K562 (cell line): ENCODE results near the gene TNFAIP8L1. TPM values are rescaled to one million over a fixed set of nuclear protein-coding genes. Genes with fewer than 3 reads are reported as not detected.

Source experiments
- ATAC-seq: fragments of 200-7000 bp; cut with Tn5 transposase; 3 replicates; pipeline ENCODE4 v1.9.1; 2020; ENCODE audit warnings: moderate library complexity
- BruUV-seq: library from RNA; stranded (reverse); fragments of 400-500 nt; replicated peaks from 2 replicates; lab custom pipeline; 2021; lab: Mats Ljungman, UMichigan
- CTCF ChIA-PET: fragments of 300-600 bp; formaldehyde crosslinking; extraction: SDS; loops from one replicate; lab custom pipeline; 2021; ENCODE audit warnings: low intra/inter-chr PET ratio; lab: Yijun Ruan, JAX
- POLR2A ChIA-PET: fragments of 300-600, 350-650 bp; sonication (Branson Sonifier 250); formaldehyde crosslinking; extraction: SDS; loops from one replicate; lab custom pipeline; 2021; ENCODE audit warnings: antibody characterized with exemption, inconsistent platforms; lab: Yijun Ruan, JAX
- DNase-seq, 4 experiments: peaks; one replicate each; pipeline versions ENCODE4 v3.0.0 to v3.0.0-alpha.2; 2011 to 2018; ENCODE audit warnings: low spot score in 3 of 4, mixed read lengths in 3 of 4; ENCODE audit errors: extremely low read depth in 1 of 4
- FAIRE-seq: peaks from 2 replicates; lab custom pipeline; 2011; peaks lifted over from hg19 to GRCh38; lab: Jason Lieb, UNC
- H2AFZ ChIP-seq: 2 replicates; pipeline ENCODE4 v1.6.0; 2011; ENCODE audit warnings: low read depth, low read length, control low read depth, inconsistent platforms
- H3K27ac ChIP-seq: fragments of 200-600 bp; 3 replicates; pipeline ENCODE4 v1.8.0; 2011; ENCODE audit warnings: low read depth, mild to moderate bottlenecking, control low read depth, inconsistent platforms, low read length, moderate library complexity, mixed read lengths; ENCODE audit errors: extremely low read depth
- H3K27me3 ChIP-seq, 2 experiments: fragments of 300-600 bp in 1 of 2; 2 replicates in 1 of 2; 3 replicates in 1 of 2; pipeline versions ENCODE4 v1.6.0 to v1.8.0; 2011; ENCODE audit warnings: inconsistent platforms in 2 of 2, low read length in 2 of 2, mild to moderate bottlenecking in 1 of 2, mixed read lengths in 1 of 2, moderate library complexity in 1 of 2; ENCODE audit not compliant: control insufficient read depth in 2 of 2, insufficient read depth in 2 of 2
- H3K36me3 ChIP-seq: fragments of 300-600 bp; 3 replicates; pipeline ENCODE4 v1.8.0; 2011; ENCODE audit warnings: mild to moderate bottlenecking, low read length, inconsistent platforms; ENCODE audit not compliant: control insufficient read depth, insufficient read depth
- H3K4me1 ChIP-seq, 2 experiments: fragments of 200-600 bp in 1 of 2; replicated peaks in 1 of 2; 2 replicates in 1 of 2; 3 replicates in 1 of 2; pipeline versions ENCODE4 v1.5.1 to v1.8.0; 2011; ENCODE audit warnings: inconsistent platforms in 2 of 2, low read length in 2 of 2, mild to moderate bottlenecking in 1 of 2, mixed read lengths in 1 of 2, moderate library complexity in 1 of 2; ENCODE audit not compliant: control insufficient read depth in 2 of 2, insufficient read depth in 2 of 2
- H3K4me2 ChIP-seq: 2 replicates; pipeline ENCODE4 v1.6.1; 2011; ENCODE audit warnings: low read length, control low read depth, inconsistent platforms, mixed read lengths; ENCODE audit not compliant: insufficient read depth
- H3K4me3 ChIP-seq: fragments of 200-600 bp; sonication (generic), shearing (Covaris generic); 2 replicates; pipeline ENCODE4 v1.5.1; 2016; ENCODE audit warnings: control low read depth, inconsistent platforms
- H3K79me2 ChIP-seq: fragments of 200-600 bp; 3 replicates; pipeline ENCODE4 v1.8.0; 2011; ENCODE audit warnings: low read length, inconsistent platforms; ENCODE audit not compliant: control insufficient read depth, insufficient read depth
- H3K9ac ChIP-seq, 2 experiments: 2 replicates each; pipeline versions ENCODE4 v1.6.0 to v1.6.1; 2011; ENCODE audit warnings: low read depth in 2 of 2, low read length in 2 of 2, control low read depth in 1 of 2, inconsistent platforms in 1 of 2, mild to moderate bottlenecking in 1 of 2, mixed read lengths in 1 of 2; ENCODE audit not compliant: insufficient read depth in 1 of 2
- H3K9me1 ChIP-seq: one replicate; pipeline ENCODE4 v1.6.0; 2011; ENCODE audit warnings: inconsistent platforms, mild to moderate bottlenecking, low read length, moderate library complexity; ENCODE audit not compliant: control insufficient read depth, insufficient read depth
- H3K9me3 ChIP-seq: replicated peaks from 2 replicates; pipeline ENCODE4 v1.5.1; 2011; ENCODE audit warnings: low read depth, low read length, inconsistent platforms; ENCODE audit not compliant: control insufficient read depth, insufficient read depth
- H4K20me1 ChIP-seq: replicated peaks from 2 replicates; pipeline ENCODE4 v1.6.1; 2011; ENCODE audit warnings: low read length, inconsistent platforms, mixed read lengths; ENCODE audit not compliant: control insufficient read depth, insufficient read depth
- ADNP ChIP-seq: fragments of 200-800 bp; sonication (Bioruptor generic); IDR thresholded peaks from 2 replicates; pipeline ENCODE4 v1.6.1; 2016; ENCODE audit warnings: missing genetic modification characterization, missing compliant biosample characterization
- MGA ChIP-seq: fragments of 450-650 bp; IDR thresholded peaks from 2 replicates; pipeline ENCODE4 v1.6.1; 2016; ENCODE audit warnings: mild to moderate bottlenecking, moderate library complexity
- MTA2 ChIP-seq: fragments of 450-650 bp; IDR thresholded peaks from 2 replicates; pipeline ENCODE4 v1.6.1; 2016; ENCODE audit warnings: low read depth
- PHTF2 ChIP-seq: fragments of 250-450 bp; sonication (Bioruptor Pico); IDR thresholded peaks from 2 replicates; pipeline ENCODE4 v1.5.0; 2021; ENCODE audit warnings: mild to moderate bottlenecking
- RNF219 ChIP-seq: fragments of 250-450 bp; sonication (Bioruptor Pico); IDR thresholded peaks from 2 replicates; pipeline ENCODE4 v1.5.0; 2022; ENCODE audit warnings: mild to moderate bottlenecking
- ZBTB33 ChIP-seq: sonication (generic); formaldehyde crosslinking; IDR thresholded peaks from 2 replicates; pipeline ENCODE4 v1.8.1; 2023; ENCODE audit warnings: mild to moderate bottlenecking, missing genetic modification reagents
- WGBS: fragments of 100-300 bp; shearing (Covaris generic); methylation state at CpG from one replicate; pipeline ENCODE4 v1.1.6; 2016; ENCODE audit warnings: low coverage, mixed read lengths; ENCODE audit not compliant: insufficient coverage; ENCODE audit errors: missing lambda C conversion rate; 5-methylcytosine and 5-hydroxymethylcytosine counted together
- in situ Hi-C: fragments of 300-500 bp; cut with MboI; formaldehyde crosslinking; loops from 4 replicates; pipeline ENCODE4 v1.15.0; 2018; ENCODE audit warnings: inconsistent platforms, mixed read lengths
- intact Hi-C: fragments of 100-400 bp; cut with micrococcal nuclease; formaldehyde crosslinking; loops from 2 replicates; pipeline ENCODE4 v1.14.2; 2022
- polyA plus RNA-seq, 8 experiments: library from polyadenylated mRNA; depleted of rRNA in 4 of 8; stranded (reverse) in 5 of 8; unstranded in 3 of 8; fragments of >200 nt; fragmentation: Nextera tagmentation in 2 of 8; fragmentation: Illumina TruSeq in 1 of 8; extraction: Ambion mirVana in 2 of 8; extraction: Trizol in 1 of 8; gene quantifications; 2 replicates each; pipeline versions ENCODE4 v1.2.1 to v1.2.3, GENCODE V29; 2011 to 2014; ENCODE audit warnings: inconsistent platforms in 1 of 8, missing spikeins in 1 of 8
- total RNA-seq, 7 experiments: library from RNA; depleted of rRNA in 6 of 7; stranded (reverse); fragments of >200 nt in 6 of 7; fragmentation: Illumina TruSeq in 2 of 7; extraction: Trizol in 2 of 7; gene quantifications; 2 replicates each; pipeline versions ENCODE4 v1.2.1 to v1.2.3, GENCODE V29; 2011 to 2021; ENCODE audit warnings: low replicate concordance in 1 of 7

Gene TNFAIP8L1
- total and polyA plus RNA-seq, 9 of the 15 experiments (the other 6 are each of a cell fraction or from before 2014, with no cell fraction given) = 0.69 to 9.3 (median 4.9) TPM

GRCh38 chr19:4693078-4693350 is 53.7 kb downstream of the TNFAIP8L1 start:
- no peaks in the 10 kb centered on the region for H4K20me1 ChIP-seq
- H3K4me2 ChIP-seq = no peak overlapping the region
- H3K9ac ChIP-seq = no peak overlapping the region; a peak in 1 of 4 replicates
- WGBS = 98% methylated on average over 4 of the region's 7 CpGs
- ChIA-PET CTCF (no interaction called here), POLR2A (interaction anchor here (0.5 kb wide), 1 partner anchor 13 kb away, joined by 3 read pairs; no protein-coding TSS in a partner anchor)
- BruUV-seq = no TSS peak
- H2AFZ ChIP-seq = no peak overlapping the region
- intact Hi-C loops = no loop called here
- ATAC-seq = no peak
- peaks cover 89% of the 10 kb centered on the region; the same call in 2 of the 3 replicates for H3K36me3 ChIP-seq
- no peaks in the 10 kb centered on the region for H3K9me1 ChIP-seq
- no peaks in the 10 kb centered on the region for H3K9me3 ChIP-seq
- DNase-seq = no peak
- H3K27me3 ChIP-seq = no peaks in the 10 kb centered on the region
- H3K4me3 ChIP-seq = no peak overlapping the region
- FAIRE-seq = no peak
- H3K4me1 ChIP-seq = peaks cover 0 to 33% of the 10 kb centered on the region in 2 experiments; a peak in 2 of 5 replicates
- H3K27ac ChIP-seq = no peak overlapping the region
- no peaks in the 10 kb centered on the region for H3K79me2 ChIP-seq
- in situ Hi-C loops = no loop called here
- TF ChIP-seq RNF219 (CRISPR knock-in tag) (no peak), PHTF2 (CRISPR knock-in tag) (no peak), ADNP (tag) (no peak), MGA (no peak), ZBTB33 (no peak), MTA2 (no peak)
